HCT116 (cell line): Measurements from ENCODE around the gene RGS10. TPM values are rescaled to one million over a fixed set of nuclear protein-coding genes. Genes with fewer than 3 reads are reported as not detected.

Experiments
- ATAC-seq: fragments of 200-7000 bp; cut with Tn5 transposase; 2 replicates; pipeline ENCODE4 v1.9.1; 2020; ENCODE audit warnings: mild to moderate bottlenecking, moderate library complexity
- BruUV-seq: library from RNA; stranded (reverse); fragments of 400-500 nt; replicated peaks from 2 replicates; lab custom pipeline; 2021; lab: Mats Ljungman, UMichigan
- CTCF ChIA-PET: fragments of 300-600 bp; sonication (Branson Sonifier 250); formaldehyde crosslinking; loops from one replicate; lab custom pipeline; 2021; ENCODE audit warnings: antibody characterized with exemption; lab: Charles Lee
- POLR2A ChIA-PET: fragments of 300-600, 350-600 bp; sonication (Branson Sonifier 250); formaldehyde crosslinking; loops from one replicate; lab custom pipeline; 2021; ENCODE audit warnings: antibody characterized with exemption; lab: Charles Lee
- RAD21 ChIA-PET, 2 experiments: fragments of 300-600 bp; sonication (Branson Sonifier 250); formaldehyde crosslinking; loops; one replicate each; lab custom pipeline; 2023; ENCODE audit warnings: low total read pairs in 2 of 2; ENCODE audit not compliant: uncharacterized antibody in 2 of 2, unreplicated experiment in 2 of 2, low non-redundant PET in 1 of 2; lab: Charles Lee
- DNase-seq: peaks from one replicate; pipeline ENCODE4 v3.0.0-alpha.2; 2010; ENCODE audit warnings: low read depth, low spot score
- H2AFZ ChIP-seq: fragments of 200-600 bp; shearing (Covaris generic), sonication (generic); 2 replicates; pipeline ENCODE4 v1.6.1; 2017; ENCODE audit warnings: low read depth, mixed run types, mixed read lengths, antibody characterized with exemption, low read length; ENCODE audit not compliant: poor library complexity, severe bottlenecking
- H3K27ac ChIP-seq: 2 replicates; pipeline ENCODE4 v1.5.1; 2012; ENCODE audit warnings: low read depth, low read length
- H3K27me3 ChIP-seq: fragments of 200-600 bp; sonication (generic); 2 replicates; pipeline ENCODE4 v1.6.1; 2016; ENCODE audit warnings: mixed run types, low read length, mixed read lengths; ENCODE audit not compliant: insufficient read depth
- H3K36me3 ChIP-seq, 2 experiments: fragments of 200-500 bp in 1 of 2; fragments of 200-600 bp in 1 of 2; sonication (Bioruptor generic) in 1 of 2; sonication (generic) in 1 of 2; 2 replicates each; pipeline versions ENCODE4 v1.5.1 to v1.6.1; 2014 to 2016; ENCODE audit warnings: low read length in 2 of 2, inconsistent platforms in 1 of 2, mixed read lengths in 1 of 2, mixed run types in 1 of 2; ENCODE audit not compliant: insufficient read depth in 2 of 2, control insufficient read depth in 1 of 2
- H3K4me1 ChIP-seq, 2 experiments: fragments of 200-600 bp in 1 of 2; sonication (generic) in 1 of 2; 2 replicates each; pipeline versions ENCODE4 v1.5.1 to v1.6.1; 2012 to 2017; ENCODE audit warnings: low read length in 2 of 2, inconsistent platforms in 1 of 2, mild to moderate bottlenecking in 1 of 2, mixed read lengths in 1 of 2, mixed run types in 1 of 2, moderate library complexity in 1 of 2; ENCODE audit not compliant: insufficient read depth in 2 of 2, control insufficient read depth in 1 of 2
- H3K4me2 ChIP-seq: fragments of 200-600 bp; sonication (generic); 2 replicates; pipeline ENCODE4 v1.6.1; 2017; ENCODE audit warnings: mixed run types, low read length, mixed read lengths
- H3K4me3 ChIP-seq, 2 experiments: fragments of 200-600 bp in 1 of 2; sonication (generic) in 1 of 2; replicated peaks in 1 of 2; 2 replicates each; pipeline ENCODE4 v1.5.1; 2011 to 2016; ENCODE audit warnings: low read length in 2 of 2, control low read depth in 1 of 2, low read depth in 1 of 2, mild to moderate bottlenecking in 1 of 2, mixed read lengths in 1 of 2, mixed run types in 1 of 2
- H3K79me2 ChIP-seq: fragments of 200-600 bp; sonication (generic); 2 replicates; pipeline ENCODE4 v1.6.1; 2017; ENCODE audit warnings: mild to moderate bottlenecking, mixed run types, low read length, moderate library complexity, mixed read lengths; ENCODE audit not compliant: insufficient read depth
- H3K9ac ChIP-seq: fragments of 200-600 bp; sonication (generic); 2 replicates; pipeline ENCODE4 v1.6.1; 2016; ENCODE audit warnings: low read length, mixed read lengths
- H3K9me2 ChIP-seq: fragments of 200-600 bp; sonication (generic), shearing (Covaris generic); 2 replicates; pipeline ENCODE4 v1.6.1; 2017; ENCODE audit warnings: mixed run types, mild to moderate bottlenecking, moderate library complexity; ENCODE audit not compliant: insufficient read depth
- H3K9me3 ChIP-seq, 2 experiments: fragments of 200-500 bp in 1 of 2; fragments of 200-600 bp in 1 of 2; sonication (Bioruptor generic) in 1 of 2; sonication (generic) in 1 of 2; 2 replicates each; pipeline ENCODE4 v1.6.1; 2014 to 2017; ENCODE audit warnings: low read length in 2 of 2, mixed read lengths in 2 of 2, inconsistent platforms in 1 of 2, low read depth in 1 of 2, mild to moderate bottlenecking in 1 of 2, mixed run types in 1 of 2, moderate library complexity in 1 of 2; ENCODE audit not compliant: control insufficient read depth in 1 of 2, insufficient read depth in 1 of 2
- H4K20me1 ChIP-seq: fragments of 200-600 bp; sonication (generic), shearing (Covaris generic); 2 replicates; pipeline ENCODE4 v1.6.1; 2017; ENCODE audit warnings: mixed run types, mild to moderate bottlenecking, moderate library complexity; ENCODE audit not compliant: insufficient read depth
- CBX3 ChIP-seq: IDR thresholded peaks from 2 replicates; pipeline ENCODE4 v1.6.1; 2012; ENCODE audit warnings: low read depth
- EZH2phosphoT487 ChIP-seq: fragments of 200-600 bp; IDR thresholded peaks from 2 replicates; pipeline ENCODE4 v1.6.1; 2018; ENCODE audit warnings: antibody characterized with exemption, borderline replicate concordance
- RAD21 ChIP-seq: IDR thresholded peaks from 2 replicates; pipeline ENCODE4 v1.6.1; 2012; ENCODE audit warnings: low read depth, mild to moderate bottlenecking
- REST ChIP-seq: IDR thresholded peaks from 2 replicates; pipeline ENCODE4 v1.6.1; 2012; ENCODE audit warnings: low read depth
- SIN3A ChIP-seq: IDR thresholded peaks from 2 replicates; pipeline ENCODE4 v1.6.1; 2012; ENCODE audit warnings: low read depth
- TCF7L2 ChIP-seq: IDR thresholded peaks from 2 replicates; pipeline ENCODE4 v1.7.0; 2011; ENCODE audit warnings: borderline replicate concordance, inconsistent platforms; ENCODE audit not compliant: insufficient read depth, insufficient read length; ENCODE audit errors: extremely low read depth
- ZFX ChIP-seq: fragments of 450-650 bp; IDR thresholded peaks from 2 replicates; pipeline ENCODE4 v1.6.1; 2017
- intact Hi-C: fragments of 100-400 bp; cut with micrococcal nuclease; formaldehyde crosslinking; loops from 2 replicates; pipeline ENCODE4 v1.10.0; 2022
- total RNA-seq: library from RNA; stranded (reverse); gene quantifications from one replicate; pipeline ENCODE4 v1.2.1, GENCODE V29; 2021; ENCODE audit not compliant: unreplicated experiment

The RGS10 gene
- total RNA-seq, 1 experiment from 2014 or later = 96.7 TPM

- H3K9me2 ChIP-seq = no peaks in the 10 kb centered on the region
- ChIA-PET POLR2A (no interaction called here), RAD21 (interaction anchor here in 1 of 2 experiments (0.6 kb wide), 1 partner anchor 174 kb away, joined by 3 read pairs; no protein-coding TSS in a partner anchor), CTCF (interaction anchor here (1.1 to 2.1 kb wide), 2 partner anchors 14 to 30 kb away, joined by 4 to 7 read pairs; no protein-coding TSS in a partner anchor)
- H4K20me1 ChIP-seq = no peaks in the 10 kb centered on the region
- H3K36me3 ChIP-seq = no peaks in the 10 kb centered on the region
- H3K4me1 ChIP-seq = peaks cover 19 to 27% of the 10 kb centered on the region in 2 experiments
- ATAC-seq (no peak), DNase-seq (no peak)
- no peak overlapping the region for H3K4me3 ChIP-seq
- BruUV-seq = no TSS peak
- TF ChIP-seq TCF7L2 (no peak), RAD21 (no peak), REST (no peak), ZFX (no peak), EZH2phosphoT487 (no peak), SIN3A (no peak), CBX3 (no peak)
- H3K79me2 ChIP-seq = no peaks in the 10 kb centered on the region
- H3K4me2 ChIP-seq = no peak overlapping the region
- H3K9ac ChIP-seq = no peak overlapping the region
- H3K9me3 ChIP-seq = peaks cover 0 to 5% of the 10 kb centered on the region in 2 experiments; a peak in 1 of 4 replicates
- no peaks in the 10 kb centered on the region for H3K27me3 ChIP-seq
- H2AFZ ChIP-seq = no peak overlapping the region
- no peak overlapping the region for H3K27ac ChIP-seq
- intact Hi-C loops = no loop called here
Observed at GRCh38 chr10:119459681-119460340, 82.7 kb downstream of the RGS10 start.
